ENCODE results near the gene DMKN.

DNA sequence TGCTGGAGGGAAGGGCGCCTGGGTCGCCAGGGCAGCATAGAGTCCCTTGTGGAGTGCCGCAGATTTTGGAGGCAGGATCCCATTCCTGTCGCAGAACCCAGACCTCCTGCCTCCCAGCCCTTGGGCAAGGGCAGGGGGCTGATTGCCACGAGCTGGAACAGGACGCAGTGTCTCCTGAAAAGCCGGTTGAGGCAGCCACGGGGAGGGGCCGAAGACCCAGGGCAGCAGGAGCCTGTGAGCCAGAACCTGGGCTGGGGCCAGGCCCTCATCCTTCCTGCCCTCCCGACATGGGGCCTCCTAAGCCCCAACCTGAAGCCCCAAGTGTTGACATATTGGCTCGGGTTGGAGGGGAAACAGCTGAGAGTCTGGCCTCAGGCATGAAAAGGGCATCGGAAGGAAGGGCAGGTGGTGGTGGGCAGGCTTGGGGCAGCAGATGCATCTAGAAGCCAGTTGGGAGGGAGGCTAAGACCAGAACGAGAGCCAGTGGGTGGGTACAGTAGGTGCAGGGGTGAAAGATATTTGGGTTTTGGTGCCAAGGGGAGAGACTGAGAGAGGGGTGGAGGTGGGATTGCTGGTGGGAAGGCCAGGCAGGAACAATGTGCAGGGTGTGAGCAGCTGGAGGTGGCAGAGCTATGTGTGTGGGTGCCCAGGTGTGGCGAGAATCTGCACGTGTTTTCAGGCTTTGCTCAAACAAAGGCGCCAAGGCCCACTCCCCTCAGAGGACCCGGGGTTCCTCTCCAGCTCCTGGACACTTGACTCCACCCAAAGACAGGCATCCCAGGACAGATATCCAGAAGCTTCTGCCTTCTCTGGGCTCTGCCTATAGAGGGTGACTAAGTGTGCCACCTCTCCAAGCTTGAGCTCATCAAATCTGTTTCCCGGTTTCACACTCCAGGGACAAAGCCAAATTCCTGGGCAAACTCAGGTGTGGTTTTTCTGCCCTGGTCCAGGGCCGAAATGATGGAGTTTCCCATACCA, 16.1 kb upstream of the DMKN start:
- no peak for TF ChIP-seq EZH2phosphoT487 (IDR thresholded peaks at IDR 0.05; ENCODE audit: borderline replicate concordance)
- no peak for TF ChIP-seq CTCF (conservative IDR thresholded peaks at IDR 0.05; ENCODE audit: low read length)
